ENCODE measurements around the gene ST13. TPM values are rescaled to one million over a fixed set of nuclear protein-coding genes. Genes with fewer than 3 reads are reported as not detected.

The ST13 gene
- total RNA-seq (2022; extraction: Qiagen RNA extraction; ENCODE audit: low read depth): 150 to 170 TPM (median 159 TPM) in 5 replicates

DNA sequence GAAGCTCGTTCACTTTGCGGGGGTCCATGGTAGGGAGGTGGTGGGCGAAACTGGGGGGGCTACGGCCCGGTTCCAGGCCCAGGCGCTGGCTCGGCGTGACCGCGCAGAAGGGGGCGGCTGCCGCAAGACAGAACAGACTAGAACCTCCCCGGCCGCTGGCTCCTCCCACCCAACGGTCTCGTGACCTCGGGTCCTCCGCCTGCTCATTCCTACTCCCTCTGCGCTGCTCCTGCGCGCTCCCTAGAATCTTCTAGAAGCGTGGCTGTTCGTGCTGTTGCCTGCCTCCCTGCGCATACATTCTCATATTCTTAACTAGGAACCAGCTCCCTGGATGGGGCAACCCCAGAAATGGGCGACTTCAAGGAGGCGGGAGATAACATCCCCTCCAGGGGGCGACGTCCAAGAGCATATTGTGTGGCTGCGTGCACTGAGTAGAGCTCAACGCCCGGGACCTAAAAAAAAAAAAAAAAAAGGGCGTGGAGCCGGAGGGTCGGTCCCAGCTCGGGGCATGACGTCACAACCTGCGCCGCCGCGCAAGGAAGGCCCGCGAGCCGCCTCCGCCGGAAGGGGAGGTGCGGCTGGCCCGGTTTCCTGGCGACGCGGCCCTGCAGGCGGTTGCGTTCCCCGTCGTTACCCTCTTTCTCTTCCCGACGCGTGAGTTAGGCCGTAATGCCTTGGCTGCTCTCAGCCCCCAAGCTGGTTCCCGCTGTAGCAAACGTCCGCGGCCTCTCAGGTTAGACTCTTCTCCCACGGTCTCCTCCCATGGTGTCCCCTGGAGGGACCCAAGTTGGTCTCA is at the start of gene ST13, which contains the start of gene XPNPEP3:
TSS of gene ST13 (minus strand) at position 127 of the 796 bp plus-strand sequence. CDS start at position 28, 99 bp downstream.
TSS of gene XPNPEP3 (plus strand) at position 636 of the 796 bp plus-strand sequence. CDS start at position 670, 34 bp downstream.

DNA sequence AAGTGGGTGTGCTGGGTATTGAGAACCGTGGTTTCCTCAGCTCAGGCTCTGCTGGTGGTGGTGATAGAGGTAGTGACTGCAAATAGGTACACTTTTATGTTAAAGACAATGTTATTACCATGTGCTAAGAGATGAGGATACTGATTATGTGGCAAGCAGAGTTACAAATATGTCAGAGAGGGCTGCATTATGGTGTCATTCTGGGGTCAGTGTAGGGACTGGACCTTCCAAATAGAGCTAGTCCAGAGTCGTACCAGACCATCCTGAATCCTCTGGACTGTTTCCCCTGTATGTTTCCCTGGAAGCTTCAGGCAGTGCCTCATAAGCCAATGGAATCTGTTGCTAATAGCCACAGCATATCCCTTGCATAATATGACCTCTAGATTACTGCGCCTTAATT is 5.6 kb upstream of the ST13 start, which contains the start of gene DNAJB7:
TSS of gene DNAJB7 (minus strand) at position 101 of the 400 bp plus-strand sequence. CDS start 119 bp downstream, outside the sequence.

DNA sequence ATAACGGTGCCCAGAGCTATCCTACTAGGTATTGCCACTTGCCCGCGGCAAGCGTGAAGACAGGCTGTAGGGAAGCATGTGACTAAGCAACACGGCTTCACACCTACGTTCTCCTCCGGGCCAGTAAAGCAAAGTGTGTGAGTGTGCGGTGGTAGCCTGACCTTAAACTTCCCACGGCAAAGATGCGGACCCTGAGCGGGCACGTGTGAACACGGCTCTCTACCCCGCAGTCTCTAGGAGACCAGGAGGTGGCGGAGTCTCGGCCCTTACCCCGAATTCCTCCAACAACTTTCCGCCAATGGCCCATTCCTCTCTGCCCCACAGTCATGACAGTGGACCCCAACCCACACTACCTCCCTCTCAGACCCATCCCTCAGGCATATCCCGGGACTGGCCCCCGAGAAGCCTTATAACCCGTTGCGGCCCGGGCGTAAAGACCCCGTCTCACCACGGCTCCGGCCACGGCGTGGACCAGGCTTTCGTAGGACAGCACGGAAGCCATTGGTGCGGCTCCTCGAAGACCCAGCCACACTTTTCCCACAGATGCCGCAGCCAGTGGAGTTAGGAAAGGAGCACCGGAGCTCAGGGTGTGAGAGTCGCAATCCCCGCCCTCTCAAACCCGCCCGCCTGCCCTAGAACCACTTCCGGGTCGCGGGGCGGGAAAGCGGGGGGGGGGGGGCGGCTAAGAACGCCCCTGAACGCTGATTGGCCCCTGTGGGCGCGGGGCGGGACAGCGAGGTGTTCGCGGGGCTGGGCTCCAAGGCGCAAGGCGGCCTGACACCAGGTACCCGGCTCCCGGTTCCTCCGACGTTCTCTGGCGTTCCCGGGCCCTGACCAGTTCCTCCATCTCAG is 37.5 kb downstream of the ST13 start, which contains the start of gene SLC25A17:
TSS of gene SLC25A17 (minus strand) at position 600 of the 852 bp plus-strand sequence. CDS start at position 502, 98 bp downstream.

Other genes with a start within 250 kb of the ST13 start
- 33.9 to 44.3 TPM (median 38.0 TPM) in 5 replicates for gene MRTFA, start 219.9 kb downstream of the ST13 start, total RNA-seq (2022; extraction: Qiagen RNA extraction; ENCODE audit: low read depth)
- gene MCHR1, start 177.2 kb downstream of the ST13 start, total RNA-seq (2022; extraction: Qiagen RNA extraction; ENCODE audit: low read depth): not detected in 5 replicates
- gene SLC25A17, start 37.3 kb downstream of the ST13 start, total RNA-seq (2022; extraction: Qiagen RNA extraction; ENCODE audit: low read depth): 21.1 to 25.4 TPM (median 24.6 TPM) in 5 replicates
- 8.1 to 12.0 TPM (median 9.6 TPM) in 5 replicates for gene XPNPEP3, start 509 bp upstream of the ST13 start, total RNA-seq (2022; extraction: Qiagen RNA extraction; ENCODE audit: low read depth)
- gene DNAJB7, start 5.5 kb upstream of the ST13 start, total RNA-seq (2022; extraction: Qiagen RNA extraction; ENCODE audit: low read depth): not detected in 5 replicates
- 49.3 to 57.9 TPM (median 52.4 TPM) in 5 replicates for gene RBX1, start 94.7 kb upstream of the ST13 start, total RNA-seq (2022; extraction: Qiagen RNA extraction; ENCODE audit: low read depth)
- 19.6 to 27.2 TPM (median 23.9 TPM) in 5 replicates for gene EP300, start 236.0 kb upstream of the ST13 start, total RNA-seq (2022; extraction: Qiagen RNA extraction; ENCODE audit: low read depth)